Stimulated activated CD4-positive, alpha-beta T cell treated with anti-CD3 and anti-CD28 coated beads, TNF-alpha, amount 100 ng/mL, for 1 hour (primary cell): ENCODE results near the gene CAPN2.
A peak's percentile ranks its signal among the peaks of the same experiment; 100 is the strongest.
"Not testable (repeated sequence)": the region's sequence is repeated elsewhere in the genome, so short reads cannot be mapped to it uniquely, and the experiment has no call there.

ENCODE experiments used
- DNase-seq, 3 donors: peaks; one replicate each; pipeline ENCODE4 v3.0.0-alpha.2; 2020; ENCODE audit warnings: low read depth in 3 of 3, low spot score in 1 of 3

The CAPN2 gene

DNA sequence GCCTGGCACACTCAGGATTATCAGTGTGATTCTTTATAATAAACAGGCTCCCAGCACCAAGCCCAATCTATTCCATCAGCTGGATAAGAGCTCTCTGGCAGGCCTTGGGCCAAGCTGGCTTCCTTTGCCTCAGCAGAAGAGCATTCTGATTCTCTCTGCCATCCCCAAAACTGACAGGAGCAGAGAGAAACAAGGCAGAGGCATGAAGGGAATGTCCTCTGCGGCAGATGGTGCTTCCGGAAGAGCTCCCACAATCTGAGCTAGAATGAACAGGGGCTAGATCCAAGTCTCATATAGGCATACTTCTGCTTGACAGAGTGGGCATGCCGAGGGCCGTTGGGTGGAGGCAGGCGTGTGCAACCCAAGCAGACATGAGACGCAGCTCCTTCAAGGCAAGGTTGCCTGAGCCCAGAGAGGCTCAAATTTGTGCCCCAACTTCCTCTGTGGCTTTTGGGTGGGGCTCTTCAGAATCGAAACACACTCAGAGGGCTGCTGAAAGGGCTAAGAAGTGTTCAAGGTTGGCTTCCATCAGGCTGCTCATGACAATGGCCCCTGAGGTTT is 4.0 kb downstream of the CAPN2 start:
- DNase-seq, result peak in 1 of 3 donors; percentile 26

GRCh38 chr1:223717123-223717522 is 4.8 kb downstream of the CAPN2 start:
- no peak for DNase-seq

GRCh38 chr1:223717695-223718363 is 5.5 kb downstream of the CAPN2 start:
- DNase-seq, result no peak

DNA sequence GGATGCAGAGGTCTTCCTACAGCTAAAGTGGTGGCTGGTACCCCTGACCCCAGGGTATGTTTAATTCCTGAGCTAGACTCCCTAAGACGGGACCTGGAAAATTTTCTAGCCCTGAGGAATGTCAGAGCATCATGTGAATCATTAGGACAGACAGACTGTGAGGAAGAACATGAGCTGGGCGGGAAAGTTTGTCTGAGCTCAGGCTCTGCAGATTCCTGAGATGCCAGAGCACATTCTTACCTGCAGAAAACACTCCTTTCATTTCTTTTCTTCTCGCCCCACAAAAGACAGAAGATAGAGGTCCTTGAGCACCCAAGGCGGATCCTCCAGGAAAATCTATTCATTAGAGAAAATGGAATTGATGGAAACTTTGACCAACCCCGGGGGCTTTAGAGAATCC is 6.5 kb downstream of the CAPN2 start:
- no peak for DNase-seq

DNA sequence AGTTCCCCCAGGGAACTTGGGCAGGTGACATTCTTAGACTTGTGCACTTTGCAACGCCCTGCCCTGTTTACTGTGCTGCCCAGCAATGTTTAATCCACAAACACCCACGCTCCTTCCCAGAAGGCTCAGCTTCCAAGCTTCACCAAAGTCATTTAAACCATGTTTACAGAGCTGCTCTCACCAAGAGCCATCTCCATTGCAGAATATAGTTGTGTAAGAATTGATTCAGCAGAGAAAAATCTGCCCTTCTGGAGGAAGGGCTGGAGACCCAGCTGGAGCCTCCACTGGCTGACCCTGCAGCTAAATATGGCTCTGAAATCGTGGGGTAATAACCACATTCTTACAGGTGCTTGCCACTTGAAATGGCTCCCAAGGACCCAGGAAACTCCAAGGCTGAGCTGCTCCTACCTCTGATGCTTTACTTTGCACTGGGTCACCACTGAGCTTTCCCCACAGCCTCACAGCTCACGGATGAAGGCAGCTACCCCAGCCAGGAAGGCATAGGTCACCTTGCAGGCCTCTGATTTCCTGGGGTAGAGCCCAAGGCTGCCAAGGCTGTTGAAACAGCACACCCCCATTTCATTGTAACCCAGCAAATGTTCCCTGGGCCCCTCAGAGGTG is 8.7 kb downstream of the CAPN2 start:
- DNase-seq, result no peak

GRCh38 chr1:223721658-223722607 is 9.6 kb downstream of the CAPN2 start:
- no peak for DNase-seq

DNA sequence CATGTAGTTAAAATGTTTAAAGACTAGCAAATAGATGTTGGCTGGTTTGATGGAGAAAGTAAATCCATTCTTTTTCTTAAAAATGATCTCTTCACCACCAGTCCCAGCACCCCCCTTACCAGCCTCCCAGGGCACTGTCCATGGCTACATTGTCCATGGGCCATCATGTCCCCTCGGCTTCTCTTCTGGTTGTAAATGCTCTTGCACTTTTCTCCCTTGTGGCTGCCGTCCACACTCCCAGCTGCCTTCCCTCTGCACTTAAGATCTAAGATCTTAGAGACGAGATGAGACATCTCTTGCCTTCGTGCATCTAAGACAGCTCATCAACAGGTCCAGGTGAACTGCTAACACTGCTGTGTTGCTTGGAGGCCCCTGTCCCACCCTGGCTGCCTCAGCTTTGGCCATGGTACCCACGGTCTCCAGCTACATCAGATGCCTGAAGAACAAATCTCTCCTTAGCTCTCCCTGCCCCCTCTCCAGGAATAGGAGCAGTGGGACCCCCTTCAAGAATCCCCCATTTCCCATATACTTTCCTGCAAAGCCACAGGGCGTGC is 11.1 kb downstream of the CAPN2 start:
- DNase-seq, result no peak

DNA sequence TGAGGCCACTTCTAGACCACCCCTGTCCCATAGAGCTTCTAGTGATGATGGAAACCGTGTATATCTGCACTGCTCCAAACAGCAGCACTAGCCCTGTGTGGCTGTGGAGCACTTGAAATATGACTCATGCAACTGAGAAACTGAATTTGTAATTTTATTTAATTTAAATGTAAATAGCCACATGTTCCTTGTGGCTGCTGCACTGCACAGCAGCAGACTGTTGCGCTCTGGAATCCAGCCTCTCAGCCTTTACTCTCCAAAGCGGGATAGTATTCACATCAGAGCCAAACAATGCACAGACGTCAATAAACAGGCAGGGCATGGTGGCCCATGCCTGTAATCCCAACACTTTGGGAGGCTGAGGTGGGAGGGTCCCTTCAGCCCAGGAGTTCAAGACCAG is 12.0 kb downstream of the CAPN2 start:
- no peak for DNase-seq

- no peak for DNase-seq
These were observed 13.2 kb downstream of the CAPN2 start for GRCh38 chr1:223725578-223725977.

DNA sequence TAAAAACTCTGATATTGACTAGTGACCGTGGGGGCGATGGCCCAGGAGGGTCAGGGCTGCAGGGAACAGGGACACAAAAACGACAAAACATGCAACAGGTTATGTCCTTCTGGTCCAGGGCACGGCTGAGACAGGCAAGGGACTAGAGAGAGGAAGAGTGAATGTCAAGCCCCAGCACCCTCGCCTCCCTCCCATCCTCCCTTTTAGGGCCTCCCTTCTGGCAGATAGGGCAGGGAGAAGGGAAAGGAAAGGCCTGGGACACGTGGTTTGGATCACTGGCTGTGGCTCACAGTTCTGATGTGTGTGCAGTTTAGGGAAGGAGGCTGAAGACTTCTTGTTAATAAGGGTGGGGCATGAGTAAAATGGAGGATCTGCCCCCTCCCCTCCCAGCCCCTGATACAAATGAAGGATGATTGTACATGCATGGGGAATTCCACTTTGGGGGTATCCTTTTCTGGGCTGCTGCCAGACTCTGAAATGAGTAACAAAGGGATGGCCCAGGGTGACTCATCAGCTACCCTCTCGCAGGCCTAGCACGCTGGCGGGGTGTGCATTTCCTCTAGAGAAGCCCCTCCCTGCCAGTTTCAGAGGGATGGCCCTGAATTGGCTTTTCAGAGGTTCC is 14.2 kb downstream of the CAPN2 start:
- peak; percentile 66 to 82 (median 79) for DNase-seq

GRCh38 chr1:223727541-223727940 is 15.2 kb downstream of the CAPN2 start:
- no peak for DNase-seq

DNA sequence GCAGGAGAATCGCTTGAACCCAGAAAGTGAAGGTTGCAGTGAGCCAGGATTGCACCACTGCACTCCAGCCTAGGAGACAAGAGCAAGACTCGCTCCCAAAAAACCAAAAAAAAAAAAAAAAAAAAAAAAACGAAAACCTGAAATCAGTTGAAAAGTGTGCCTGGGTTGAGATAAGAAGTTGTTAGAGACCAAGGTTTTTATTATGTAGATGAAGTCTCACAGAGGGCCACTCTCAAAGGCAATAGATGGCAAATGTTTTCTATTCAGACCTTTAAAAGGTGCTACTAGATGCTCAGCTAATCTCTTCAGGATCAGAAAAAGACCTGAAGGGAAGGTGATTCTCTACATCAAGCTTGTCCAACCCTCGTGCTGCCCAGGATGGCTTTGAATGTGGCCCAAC is 17.6 kb downstream of the CAPN2 start:
- no peak for DNase-seq

DNA sequence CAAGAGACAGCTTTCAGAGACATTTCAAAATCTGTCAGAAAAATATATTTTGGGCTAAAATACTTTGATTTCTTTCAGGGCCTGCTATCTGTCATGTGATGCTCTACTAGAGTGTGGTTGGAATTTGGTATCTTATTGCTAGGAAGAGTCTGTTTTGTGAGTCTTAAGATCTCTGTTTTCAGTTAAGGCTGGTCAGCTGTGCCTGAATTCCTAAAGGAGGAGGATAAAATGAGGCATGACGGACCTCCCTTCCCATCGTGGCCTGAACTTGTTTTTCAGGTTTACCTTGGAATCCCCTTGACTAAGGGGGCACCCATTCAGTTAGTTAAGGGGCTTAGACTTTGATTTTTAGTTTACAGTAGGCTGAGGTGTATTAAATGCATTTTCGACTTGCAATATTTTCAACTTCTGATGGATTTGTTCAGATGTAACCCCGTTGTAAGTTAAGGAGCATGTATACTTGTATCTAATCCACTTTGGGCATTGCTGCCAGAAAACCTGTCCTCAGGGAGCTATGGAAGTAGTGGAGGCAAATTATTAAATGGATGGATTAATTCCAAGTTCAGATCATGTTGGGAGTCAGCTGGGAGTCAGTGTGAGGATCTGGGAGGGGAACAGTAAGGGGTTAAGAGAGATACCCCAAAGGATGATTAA is 18.3 kb downstream of the CAPN2 start:
- no peak for DNase-seq

DNA sequence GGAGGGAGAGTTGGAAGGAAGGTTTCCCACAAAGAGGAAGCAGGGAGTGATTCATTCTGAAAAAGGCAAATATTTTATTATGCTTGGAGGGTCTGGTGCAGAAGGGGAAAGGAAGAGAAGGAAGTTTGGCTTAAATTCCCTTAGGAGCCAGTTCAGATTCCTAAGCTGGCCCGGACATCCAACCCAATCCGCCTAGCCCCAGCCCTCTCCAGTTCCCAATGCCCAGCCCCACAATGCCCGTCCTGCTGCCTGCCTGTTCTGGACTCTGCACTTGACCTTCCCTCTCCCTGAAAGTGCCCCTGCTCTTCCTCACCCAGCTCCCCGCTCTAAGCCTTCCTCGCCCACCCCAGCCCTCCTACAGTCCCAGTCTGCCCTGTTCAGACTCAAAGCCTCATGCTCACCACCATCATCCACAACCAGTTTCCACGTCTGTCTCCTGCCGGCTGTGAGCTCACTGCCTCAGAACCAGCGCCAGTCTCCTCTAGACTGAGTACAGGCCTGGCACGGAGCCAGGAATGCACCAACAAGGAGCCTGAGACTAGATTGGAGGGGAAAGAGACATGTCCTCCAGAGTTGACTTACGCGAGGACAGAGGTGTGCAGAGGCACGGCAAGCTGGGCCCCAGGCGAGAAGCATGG is 18.9 kb downstream of the CAPN2 start:
- no peak for DNase-seq

- DNase-seq, result no peak
These were observed 20.9 kb downstream of the CAPN2 start for GRCh38 chr1:223732993-223733798.

DNA sequence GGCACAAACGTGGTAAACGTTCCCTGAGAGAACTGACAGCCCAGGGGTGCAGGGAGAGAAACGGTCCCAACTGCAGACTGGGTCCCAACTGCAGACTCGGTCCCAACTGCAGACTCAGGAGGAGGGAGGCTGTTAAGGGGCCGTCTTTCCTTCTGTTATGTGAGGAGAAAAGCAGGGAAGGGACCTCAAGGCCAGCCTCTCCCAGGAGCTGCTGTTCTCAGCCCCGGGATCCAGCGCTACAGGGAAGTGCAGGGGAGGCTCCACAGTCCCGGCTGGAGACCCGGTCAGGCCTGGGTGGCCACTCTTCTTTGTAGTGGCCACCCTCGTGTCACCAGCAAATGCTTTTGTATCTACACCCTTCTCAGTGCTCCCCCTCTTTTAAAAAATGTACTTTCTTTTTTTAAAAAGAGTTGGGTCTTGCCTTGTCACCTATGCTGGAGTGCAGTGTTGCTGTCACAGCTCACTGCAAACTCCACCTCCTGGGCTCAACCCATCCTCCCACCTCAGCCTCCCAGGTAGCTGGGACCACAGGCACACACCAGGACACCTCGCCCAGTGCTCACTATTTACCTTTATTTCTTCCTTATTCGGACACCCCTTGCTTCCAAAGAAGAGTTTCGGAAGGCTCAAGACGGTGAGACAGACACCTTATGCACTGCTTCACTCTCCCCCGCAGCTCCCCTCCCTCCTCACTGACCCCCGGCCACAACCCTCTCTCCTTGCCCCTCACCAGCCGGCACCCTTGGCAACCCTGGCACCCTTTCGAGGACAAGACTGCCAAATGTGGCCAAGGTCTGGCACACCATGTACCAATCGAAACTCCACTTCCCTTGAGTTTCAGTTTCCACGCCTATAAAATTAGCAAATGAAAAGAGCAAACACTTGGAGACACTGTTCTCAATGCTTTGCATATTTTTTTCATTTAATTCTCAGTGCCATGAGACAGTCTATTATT is 21.8 kb downstream of the CAPN2 start:
- DNase-seq, result no peak

DNA sequence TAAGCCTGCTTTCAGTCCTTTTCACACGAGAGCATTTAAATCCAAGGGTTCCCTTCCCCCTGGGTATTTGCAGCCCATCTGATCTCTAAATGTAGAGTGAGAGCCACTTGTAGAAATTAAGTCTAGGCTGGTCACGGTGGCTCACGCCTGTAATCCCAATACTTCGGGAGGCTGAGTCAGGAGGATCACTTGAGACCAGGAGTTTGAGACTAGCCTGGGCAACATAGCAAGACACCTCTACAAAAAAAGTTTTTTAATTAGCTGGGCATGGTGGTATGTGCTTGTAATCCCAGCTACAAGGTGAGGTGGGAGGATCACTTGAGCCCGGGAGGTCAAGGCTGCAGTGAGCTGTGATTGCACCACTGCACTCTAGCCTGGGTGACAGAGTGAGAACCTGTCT is 24.3 kb downstream of the CAPN2 start:
- DNase-seq, result not testable (repeated sequence)

GRCh38 chr1:223737342-223737741 is 25.0 kb downstream of the CAPN2 start:
- no peak for DNase-seq
